ENCODE data around the gene MME. TPM values are rescaled to one million over a fixed set of nuclear protein-coding genes. Genes with fewer than 3 reads are reported as not detected.

Gene MME
- total and polyA plus RNA-seq, 5 donors from 2014 or later = 0.41 to 0.71 TPM; not detected in 3

GRCh38 chr3:155097009-155097349 lies 16.9 kb downstream of the MME start:
- Mint-ChIP-seq H3K27me3 (peaks cover 6% of the 10 kb centered on the region), H3K36me3 (no peaks in the 10 kb centered on the region), H3K27ac (no peak overlapping the region), H3K4me1 (no peaks in the 10 kb centered on the region), H3K9me3 (peaks cover 0 to 11% (median 2%) of the 10 kb centered on the region in 7 donors), H3K4me3 (no peak overlapping the region)
- no peaks in the 10 kb centered on the region for H3K4me1 ChIP-seq (ENCODE audit: control insufficient read depth, insufficient read depth, low read length, poor library complexity, severe bottlenecking)
- no peak overlapping the region for H3K27ac ChIP-seq (ENCODE audit: insufficient read depth, low read length, poor library complexity, severe bottlenecking)
- no peaks in the 10 kb centered on the region for H3K36me3 ChIP-seq (ENCODE audit: control insufficient read depth, insufficient read depth, low read length)
- H3K9me3 ChIP-seq (ENCODE audit: control insufficient read depth in 2 of 2, low read length in 2 of 2) = peaks cover 0 to 2% of the 10 kb centered on the region in 2 experiments
- no peak overlapping the region for H3K4me3 ChIP-seq (ENCODE audit: low read depth, low read length)
- DNase-seq = no peak
- ATAC-seq (ENCODE audit: low read depth in 2 of 2) = no peak
- no peaks in the 10 kb centered on the region for H3K27me3 ChIP-seq (ENCODE audit: control insufficient read depth, insufficient read depth, low read length)

DNA sequence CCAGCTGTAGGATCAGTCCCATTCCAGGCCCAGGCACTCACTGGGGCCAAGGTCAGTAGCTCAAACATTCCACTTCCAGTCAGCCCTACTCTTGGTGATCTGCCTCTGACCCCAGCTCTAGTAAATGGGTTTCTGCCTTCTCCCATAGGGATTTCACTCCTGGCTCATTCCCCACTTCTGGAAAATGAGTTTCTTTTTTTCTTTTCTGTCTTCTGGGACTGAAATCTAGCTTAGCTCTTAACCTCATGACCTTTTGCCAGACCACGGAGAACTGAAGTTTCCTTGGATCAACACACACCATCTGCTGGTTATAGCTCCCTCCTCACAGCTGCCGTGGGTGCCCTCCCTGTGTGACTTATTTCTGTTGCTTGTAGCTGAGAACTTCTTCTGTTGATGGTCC lies 21.3 kb downstream of the MME start:
- no peaks in the 10 kb centered on the region for H3K36me3 ChIP-seq (ENCODE audit: control insufficient read depth, insufficient read depth, low read length)
- Mint-ChIP-seq H3K27me3 (peaks cover 6% of the 10 kb centered on the region), H3K27ac (no peak overlapping the region), H3K4me3 (no peak overlapping the region), H3K36me3 (no peaks in the 10 kb centered on the region), H3K9me3 (peaks cover 1 to 14% (median 6%) of the 10 kb centered on the region in 7 donors), H3K4me1 (peaks cover 0 to 5% (median 0%) of the 10 kb centered on the region in 4 donors)
- no peaks in the 10 kb centered on the region for H3K27me3 ChIP-seq (ENCODE audit: control insufficient read depth, insufficient read depth, low read length)
- no peak overlapping the region for H3K27ac ChIP-seq (ENCODE audit: insufficient read depth, low read length, poor library complexity, severe bottlenecking)
- H3K4me3 ChIP-seq (ENCODE audit: low read depth, low read length) = no peak overlapping the region
- peaks cover 0 to 2% of the 10 kb centered on the region in 2 experiments for H3K9me3 ChIP-seq (ENCODE audit: control insufficient read depth in 2 of 2, low read length in 2 of 2)
- H3K4me1 ChIP-seq (ENCODE audit: control insufficient read depth, insufficient read depth, low read length, poor library complexity, severe bottlenecking) = no peaks in the 10 kb centered on the region
- DNase-seq (no peak), ATAC-seq (ENCODE audit: low read depth in 2 of 2) (no peak)

DNA sequence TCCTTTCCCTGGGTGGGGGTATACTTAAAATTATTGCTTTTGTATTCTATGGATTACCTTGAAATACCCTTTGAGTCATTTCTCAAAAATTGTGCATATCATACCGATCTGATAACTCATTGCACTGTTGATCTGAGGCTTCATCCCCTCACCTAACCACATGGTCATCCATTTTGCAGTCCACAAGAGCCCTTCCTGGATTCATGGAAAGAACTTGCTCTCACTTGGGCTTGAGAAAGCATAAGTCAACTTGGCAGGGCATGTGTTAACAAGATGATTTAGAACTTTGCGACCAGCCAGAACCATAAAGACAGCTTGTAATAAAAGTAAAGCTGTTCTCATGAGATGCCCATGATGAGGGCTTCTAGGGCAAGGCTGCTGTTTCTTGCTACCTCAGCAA lies 22.2 kb downstream of the MME start:
- no peak overlapping the region for H3K4me3 Mint-ChIP-seq
- no peak overlapping the region for H3K27ac Mint-ChIP-seq
- peaks cover 1 to 14% (median 6%) of the 10 kb centered on the region in 7 donors for H3K9me3 Mint-ChIP-seq

DNA sequence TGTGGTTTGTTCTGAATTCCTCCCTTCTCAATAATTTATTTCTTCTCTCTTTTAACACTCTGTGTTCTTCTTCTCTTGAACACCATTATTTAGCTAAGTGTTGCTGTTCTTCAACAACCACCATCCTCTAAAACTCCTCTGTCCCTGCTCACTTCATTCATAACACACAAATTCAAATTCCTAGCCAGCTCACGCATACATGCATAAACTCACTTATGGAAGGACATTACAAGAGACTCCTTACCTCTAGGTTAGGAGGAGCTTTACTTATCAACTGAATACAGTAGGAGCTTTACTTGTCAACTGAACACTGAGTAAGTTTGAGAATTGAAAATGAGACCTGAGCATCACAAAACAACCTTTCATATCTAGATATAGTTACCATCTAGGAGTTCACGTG lies 23.6 kb downstream of the MME start:
- no peak for ATAC-seq (ENCODE audit: low read depth in 2 of 2)

More for the DNA sequence above, 22.2 kb downstream of the MME start:
- no peak overlapping the region for H3K27ac ChIP-seq (ENCODE audit: insufficient read depth, low read length, poor library complexity, severe bottlenecking)
- H3K9me3 ChIP-seq (ENCODE audit: control insufficient read depth in 2 of 2, low read length in 2 of 2) = peaks cover 0 to 2% of the 10 kb centered on the region in 2 experiments
- no peaks in the 10 kb centered on the region for H3K36me3 Mint-ChIP-seq
- no peaks in the 10 kb centered on the region for H3K4me1 ChIP-seq (ENCODE audit: control insufficient read depth, insufficient read depth, low read length, poor library complexity, severe bottlenecking)
- H3K36me3 ChIP-seq (ENCODE audit: control insufficient read depth, insufficient read depth, low read length) = no peaks in the 10 kb centered on the region
- H3K4me3 ChIP-seq (ENCODE audit: low read depth, low read length) = no peak overlapping the region
- ATAC-seq (ENCODE audit: low read depth in 2 of 2) (no peak), DNase-seq (no peak)
- peaks cover 0 to 5% (median 0%) of the 10 kb centered on the region in 4 donors for H3K4me1 Mint-ChIP-seq
- peaks cover 6% of the 10 kb centered on the region for H3K27me3 Mint-ChIP-seq
- H3K27me3 ChIP-seq (ENCODE audit: control insufficient read depth, insufficient read depth, low read length) = no peaks in the 10 kb centered on the region

DNA sequence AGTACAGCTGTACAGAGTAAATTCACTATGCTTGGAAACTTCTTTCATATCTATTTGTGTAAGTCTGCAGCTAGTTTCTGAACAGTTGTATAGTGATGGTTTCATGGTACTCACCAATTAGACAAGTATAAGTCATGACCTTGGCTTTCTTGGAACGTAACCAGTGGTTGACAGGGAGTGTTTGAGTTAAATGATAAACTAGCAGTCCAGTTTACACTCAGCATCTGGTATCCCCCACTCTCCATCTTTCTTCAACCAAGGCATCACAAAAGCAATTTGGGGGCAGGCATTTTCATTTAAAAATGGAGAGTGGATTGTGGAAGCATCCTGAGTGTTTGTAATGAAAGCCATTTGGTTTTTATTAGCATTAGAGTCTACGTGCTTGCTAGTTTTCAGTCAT lies 26.0 kb downstream of the MME start:
- Mint-ChIP-seq H3K4me3 (no peak overlapping the region), H3K4me1 (peaks cover 0 to 11% (median 3%) of the 10 kb centered on the region in 4 donors), H3K36me3 (no peaks in the 10 kb centered on the region), H3K27ac (no peak overlapping the region), H3K27me3 (no peaks in the 10 kb centered on the region), H3K9me3 (peaks cover 0 to 10% (median 3%) of the 10 kb centered on the region in 7 donors)
- Histone ChIP-seq H3K27me3 (ENCODE audit: control insufficient read depth, insufficient read depth, low read length) (no peaks in the 10 kb centered on the region), H3K9me3 (ENCODE audit: control insufficient read depth in 2 of 2, low read length in 2 of 2) (no peaks in the 10 kb centered on the region), H3K4me1 (ENCODE audit: control insufficient read depth, insufficient read depth, low read length, poor library complexity, severe bottlenecking) (no peaks in the 10 kb centered on the region), H3K4me3 (ENCODE audit: low read depth, low read length) (no peak overlapping the region), H3K27ac (ENCODE audit: insufficient read depth, low read length, poor library complexity, severe bottlenecking) (no peak overlapping the region), H3K36me3 (ENCODE audit: control insufficient read depth, insufficient read depth, low read length) (no peaks in the 10 kb centered on the region)
- DNase-seq (no peak), ATAC-seq (ENCODE audit: low read depth in 2 of 2) (no peak)

More for the DNA sequence above, 23.6 kb downstream of the MME start:
- Mint-ChIP-seq H3K36me3 (no peaks in the 10 kb centered on the region), H3K4me3 (no peak overlapping the region), H3K4me1 (peaks cover 0 to 5% (median 0%) of the 10 kb centered on the region in 4 donors), H3K9me3 (peaks cover 1 to 11% (median 5%) of the 10 kb centered on the region in 7 donors), H3K27me3 (peaks cover 6% of the 10 kb centered on the region), H3K27ac (no peak overlapping the region)
- Histone ChIP-seq H3K36me3 (ENCODE audit: control insufficient read depth, insufficient read depth, low read length) (no peaks in the 10 kb centered on the region), H3K4me1 (ENCODE audit: control insufficient read depth, insufficient read depth, low read length, poor library complexity, severe bottlenecking) (no peaks in the 10 kb centered on the region), H3K27ac (ENCODE audit: insufficient read depth, low read length, poor library complexity, severe bottlenecking) (no peak overlapping the region), H3K4me3 (ENCODE audit: low read depth, low read length) (no peak overlapping the region), H3K27me3 (ENCODE audit: control insufficient read depth, insufficient read depth, low read length) (no peaks in the 10 kb centered on the region), H3K9me3 (ENCODE audit: control insufficient read depth in 2 of 2, low read length in 2 of 2) (peaks cover 0 to 2% of the 10 kb centered on the region in 2 experiments)
- no peak for DNase-seq

GRCh38 chr3:155110022-155110421 lies 29.9 kb downstream of the MME start:
- no peaks in the 10 kb centered on the region for H3K36me3 ChIP-seq (ENCODE audit: control insufficient read depth, insufficient read depth, low read length)
- peaks cover 0 to 14% (median 5%) of the 10 kb centered on the region in 4 donors for H3K4me1 Mint-ChIP-seq
- H3K9me3 Mint-ChIP-seq = peaks cover 0 to 8% (median 2%) of the 10 kb centered on the region in 7 donors
- H3K27ac Mint-ChIP-seq = no peak overlapping the region
- H3K4me3 Mint-ChIP-seq = no peak overlapping the region
- no peak for DNase-seq
- no peak overlapping the region for H3K4me3 ChIP-seq (ENCODE audit: low read depth, low read length)
- H3K9me3 ChIP-seq (ENCODE audit: control insufficient read depth in 2 of 2, low read length in 2 of 2) = no peaks in the 10 kb centered on the region
- H3K4me1 ChIP-seq (ENCODE audit: control insufficient read depth, insufficient read depth, low read length, poor library complexity, severe bottlenecking) = no peaks in the 10 kb centered on the region
- ATAC-seq (ENCODE audit: low read depth in 2 of 2) = no peak
- H3K27ac ChIP-seq (ENCODE audit: insufficient read depth, low read length, poor library complexity, severe bottlenecking) = no peak overlapping the region
- no peaks in the 10 kb centered on the region for H3K36me3 Mint-ChIP-seq
- H3K27me3 ChIP-seq (ENCODE audit: control insufficient read depth, insufficient read depth, low read length) = no peaks in the 10 kb centered on the region
- H3K27me3 Mint-ChIP-seq = no peaks in the 10 kb centered on the region

- H3K27me3 Mint-ChIP-seq = no peaks in the 10 kb centered on the region
- ATAC-seq (ENCODE audit: low read depth in 2 of 2) = no peak
- H3K36me3 Mint-ChIP-seq = no peaks in the 10 kb centered on the region
- Histone ChIP-seq H3K9me3 (ENCODE audit: control insufficient read depth in 2 of 2, low read length in 2 of 2) (no peaks in the 10 kb centered on the region), H3K4me1 (ENCODE audit: control insufficient read depth, insufficient read depth, low read length, poor library complexity, severe bottlenecking) (no peaks in the 10 kb centered on the region), H3K27ac (ENCODE audit: insufficient read depth, low read length, poor library complexity, severe bottlenecking) (no peak overlapping the region), H3K27me3 (ENCODE audit: control insufficient read depth, insufficient read depth, low read length) (no peaks in the 10 kb centered on the region), H3K36me3 (ENCODE audit: control insufficient read depth, insufficient read depth, low read length) (no peaks in the 10 kb centered on the region), H3K4me3 (ENCODE audit: low read depth, low read length) (no peak overlapping the region)
- peak in 1 of 3 donors; percentile 5 for DNase-seq
- peak overlapping the region in 2 of 4 donors; percentile 31 to 50 for H3K4me3 Mint-ChIP-seq
- H3K4me1 Mint-ChIP-seq = peaks cover 0 to 14% (median 5%) of the 10 kb centered on the region in 4 donors
- H3K9me3 Mint-ChIP-seq = peaks cover 0 to 10% (median 1%) of the 10 kb centered on the region in 7 donors
- no peak overlapping the region for H3K27ac Mint-ChIP-seq
Observed at GRCh38 chr3:155110996-155111901, 31.1 kb downstream of the MME start.

All from CD4-positive, CD25-positive, alpha-beta regulatory T cell (primary cell).